HepG2 (cell line): ENCODE measurements around the gene KIAA0232. TPM values are rescaled to one million over a fixed set of nuclear protein-coding genes. Genes with fewer than 3 reads are reported as not detected.

Source experiments
- ATAC-seq: fragments of 200-7000 bp; cut with Tn5 transposase; 3 replicates; pipeline ENCODE4 v1.9.1; 2020; ENCODE audit warnings: mild to moderate bottlenecking, moderate library complexity
- BruUV-seq: library from RNA; stranded (reverse); fragments of 400-500 nt; replicated peaks from 2 replicates; lab custom pipeline; 2021; lab: Mats Ljungman, UMichigan
- CTCF ChIA-PET: fragments of 300-600 bp; formaldehyde crosslinking; extraction: SDS; loops from one replicate; lab custom pipeline; 2021; ENCODE audit warnings: low total read pairs, inconsistent platforms, low intra/inter-chr PET ratio; lab: Yijun Ruan, JAX
- POLR2A ChIA-PET: fragments of 350-600 bp; sonication (Branson Sonifier 250); formaldehyde crosslinking; loops from one replicate; lab custom pipeline; 2020; ENCODE audit warnings: antibody characterized with exemption, inconsistent platforms; lab: Yijun Ruan, JAX
- DNase-seq: peaks from one replicate; pipeline ENCODE4 v3.0.0-alpha.2; 2015; ENCODE audit warnings: low spot score
- FAIRE-seq: peaks from 3 replicates; lab custom pipeline; 2011; peaks lifted over from hg19 to GRCh38; lab: Jason Lieb, UNC
- H2AFZ ChIP-seq: one replicate; pipeline ENCODE4 v1.6.1; 2011; ENCODE audit warnings: low read length, inconsistent platforms
- H3K27ac ChIP-seq: fragments of 300-600 bp; 3 replicates; pipeline ENCODE4 v1.8.0; 2011; ENCODE audit warnings: mixed run types, mild to moderate bottlenecking, mixed read lengths, low read length, inconsistent platforms; ENCODE audit not compliant: insufficient read depth; ENCODE audit errors: extremely low read length
- H3K27me3 ChIP-seq, 2 experiments: fragments of 200-600 bp in 1 of 2; 2 replicates in 1 of 2; 3 replicates in 1 of 2; pipeline versions ENCODE4 v1.6.0 to v1.8.0; 2011; ENCODE audit warnings: low read length in 2 of 2, mild to moderate bottlenecking in 2 of 2, moderate library complexity in 2 of 2, inconsistent platforms in 1 of 2; ENCODE audit not compliant: insufficient read depth in 2 of 2, control insufficient read depth in 1 of 2
- H3K36me3 ChIP-seq, 2 experiments: fragments of 200-600 bp in 1 of 2; replicated peaks in 1 of 2; 2 replicates in 1 of 2; 3 replicates in 1 of 2; pipeline versions ENCODE4 v1.5.1 to v1.8.0; 2011; ENCODE audit warnings: low read length in 2 of 2, inconsistent platforms in 1 of 2; ENCODE audit not compliant: insufficient read depth in 2 of 2, control insufficient read depth in 1 of 2
- H3K4me1 ChIP-seq: 2 replicates; pipeline ENCODE4 v1.5.1; 2012; ENCODE audit warnings: low read length, inconsistent platforms; ENCODE audit not compliant: insufficient read depth
- H3K4me2 ChIP-seq: 2 replicates; pipeline ENCODE4 v1.6.0; 2011; ENCODE audit warnings: low read depth, low read length, inconsistent platforms
- H3K4me3 ChIP-seq, 3 experiments: fragments of 200-600 bp in 1 of 3; sonication (generic), shearing (Covaris generic) in 1 of 3; replicated peaks in 1 of 3; 2 replicates each; pipeline ENCODE4 v1.5.1; 2011 to 2016; ENCODE audit warnings: low read length in 3 of 3, inconsistent platforms in 2 of 3, low read depth in 2 of 3, mild to moderate bottlenecking in 2 of 3, control low read depth in 1 of 3, mixed read lengths in 1 of 3; ENCODE audit not compliant: insufficient read depth in 1 of 3
- H3K79me2 ChIP-seq: one replicate; pipeline ENCODE4 v1.6.1; 2011; ENCODE audit warnings: low read length, inconsistent platforms; ENCODE audit not compliant: insufficient read depth
- H3K9ac ChIP-seq: 2 replicates; pipeline ENCODE4 v1.6.0; 2011; ENCODE audit warnings: mild to moderate bottlenecking, low read depth, low read length, inconsistent platforms; ENCODE audit not compliant: insufficient read depth
- H3K9me3 ChIP-seq: 2 replicates; pipeline ENCODE4 v1.5.1; 2012; ENCODE audit warnings: mild to moderate bottlenecking, low read length
- H4K20me1 ChIP-seq: 2 replicates; pipeline ENCODE4 v1.6.0; 2011; ENCODE audit warnings: inconsistent platforms, mild to moderate bottlenecking, low read length, moderate library complexity; ENCODE audit not compliant: insufficient read depth
- NFE2L1 ChIP-seq: sonication (generic); formaldehyde crosslinking; IDR thresholded peaks from 2 replicates; pipeline ENCODE4 v1.4.0; 2020; ENCODE audit warnings: missing genetic modification reagents, mild to moderate bottlenecking, borderline replicate concordance
- ZNF20 ChIP-seq: sonication (generic); formaldehyde crosslinking; IDR thresholded peaks from 2 replicates; pipeline ENCODE4 v1.4.0; 2020; ENCODE audit warnings: mild to moderate bottlenecking, moderate library complexity, missing genetic modification reagents
- ZNF3 ChIP-seq: IDR thresholded peaks from 2 replicates; pipeline ENCODE4 v1.7.0; 2017; ENCODE audit warnings: inconsistent platforms
- ZNF44 ChIP-seq: sonication (generic); formaldehyde crosslinking; IDR thresholded peaks from 2 replicates; pipeline ENCODE4 v1.5.1; 2020; ENCODE audit warnings: mild to moderate bottlenecking, missing genetic modification reagents
- WGBS: methylation state at CpG from one replicate; pipeline ENCODE4 v1.1.6; 2017; ENCODE audit warnings: low lambda C conversion rate; 5-methylcytosine and 5-hydroxymethylcytosine counted together
- in situ Hi-C: cut with HindIII; loops from 2 replicates; pipeline ENCODE4 v1.10.0; 2017; ENCODE audit warnings: low pct_unique_long_range_greater_than_20kb; ENCODE audit not compliant: extremely low pct_ligation_motif_present
- intact Hi-C: fragments of 100-400 bp; cut with micrococcal nuclease; formaldehyde crosslinking; loops from one replicate; pipeline ENCODE4 v1.10.0; 2022; ENCODE audit not compliant: unreplicated experiment
- polyA plus RNA-seq, 8 experiments: library from polyadenylated mRNA; depleted of rRNA in 3 of 8; stranded (reverse) in 7 of 8; unstranded in 1 of 8; fragments of >200 nt; fragmentation: Illumina TruSeq in 4 of 8; extraction: Trizol in 4 of 8; gene quantifications; 2 replicates each; pipeline versions ENCODE4 v1.2.1 to v1.2.3, GENCODE V29; 2011 to 2016; ENCODE audit warnings: low read depth in 4 of 8, missing spikeins in 1 of 8, mixed read lengths in 1 of 8; ENCODE audit not compliant: insufficient read depth in 1 of 8
- total RNA-seq, 5 experiments: library from RNA; depleted of rRNA; stranded (reverse); fragments of >200 nt; fragmentation: Illumina TruSeq; extraction: Trizol; gene quantifications; 2 replicates each; pipeline ENCODE4 v1.2.3, GENCODE V29; 2016; ENCODE audit warnings: low read depth in 1 of 5
- TF ChIP-seq, protein P1 (sequence below): sonication (generic); formaldehyde crosslinking; IDR thresholded peaks from 2 replicates; pipeline ENCODE4 v1.8.1; 2023; ENCODE audit warnings: mild to moderate bottlenecking, moderate library complexity, missing genetic modification reagents
- TF ChIP-seq, protein P2 (sequence below), 2 experiments: sonication (generic) in 1 of 2; formaldehyde crosslinking in 1 of 2; IDR thresholded peaks; 2 replicates each; pipeline versions ENCODE4 v1.4.0 to v1.6.1; 2016 to 2020; ENCODE audit warnings: borderline replicate concordance in 1 of 2, low read depth in 1 of 2, mild to moderate bottlenecking in 1 of 2, missing genetic modification reagents in 1 of 2
- TF ChIP-seq, protein P3 (sequence below): sonication (generic); formaldehyde crosslinking; conservative IDR thresholded peaks from 2 replicates; pipeline ENCODE4 v1.4.0; 2020; ENCODE audit warnings: missing genetic modification reagents
- TF ChIP-seq, protein P4 (sequence below): sonication (generic); formaldehyde crosslinking; IDR thresholded peaks from 2 replicates; pipeline ENCODE4 v1.4.0; 2020; ENCODE audit warnings: mild to moderate bottlenecking, missing genetic modification reagents

The KIAA0232 gene
- total and polyA plus RNA-seq, 2 of the 13 experiments (the other 11 are each of a cell fraction or from before 2014, with no cell fraction given), result 7.8 to 17.1 TPM

DNA sequence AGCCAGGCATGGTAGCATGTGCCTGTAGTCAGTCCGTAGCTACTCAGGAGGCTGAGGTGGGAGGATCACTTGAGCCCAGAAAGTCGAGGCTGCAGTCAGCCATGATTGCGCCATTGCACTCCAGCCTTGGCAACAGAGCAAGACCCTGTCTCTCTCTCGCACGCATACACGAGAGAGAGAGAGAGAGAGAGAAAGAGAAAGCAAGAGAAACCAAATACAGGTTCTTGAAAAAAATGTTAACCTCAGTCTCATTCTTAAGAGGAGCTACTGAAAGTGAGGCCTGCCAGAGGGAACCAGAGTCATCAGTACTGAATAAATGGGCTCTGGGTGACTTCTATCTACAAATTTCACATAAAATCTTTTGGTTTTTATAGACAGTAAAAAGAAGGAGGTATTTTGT is 42.9 kb downstream of the KIAA0232 start (continued):
- TF ChIP-seq, protein P1, sequence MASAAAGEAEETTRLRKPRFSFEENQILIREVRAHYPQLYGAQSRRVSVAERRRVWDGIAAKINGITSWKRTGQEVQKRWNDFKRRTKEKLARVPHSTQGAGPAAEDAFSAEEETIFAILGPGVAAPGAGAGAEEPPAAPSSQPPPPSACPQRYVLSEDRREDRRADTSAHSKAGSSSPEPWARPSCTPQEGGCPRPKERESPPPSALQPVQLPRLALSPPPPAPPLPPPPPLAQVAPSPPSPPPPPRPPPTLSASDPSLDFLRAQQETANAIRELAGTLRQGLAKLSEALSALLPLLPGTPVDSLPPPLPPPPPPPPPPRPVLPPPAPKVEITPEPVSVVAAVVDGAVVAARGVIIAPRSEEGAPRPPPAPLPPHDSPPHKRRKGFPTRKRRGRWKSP (CRISPR knock-in tag), result no peak

DNA sequence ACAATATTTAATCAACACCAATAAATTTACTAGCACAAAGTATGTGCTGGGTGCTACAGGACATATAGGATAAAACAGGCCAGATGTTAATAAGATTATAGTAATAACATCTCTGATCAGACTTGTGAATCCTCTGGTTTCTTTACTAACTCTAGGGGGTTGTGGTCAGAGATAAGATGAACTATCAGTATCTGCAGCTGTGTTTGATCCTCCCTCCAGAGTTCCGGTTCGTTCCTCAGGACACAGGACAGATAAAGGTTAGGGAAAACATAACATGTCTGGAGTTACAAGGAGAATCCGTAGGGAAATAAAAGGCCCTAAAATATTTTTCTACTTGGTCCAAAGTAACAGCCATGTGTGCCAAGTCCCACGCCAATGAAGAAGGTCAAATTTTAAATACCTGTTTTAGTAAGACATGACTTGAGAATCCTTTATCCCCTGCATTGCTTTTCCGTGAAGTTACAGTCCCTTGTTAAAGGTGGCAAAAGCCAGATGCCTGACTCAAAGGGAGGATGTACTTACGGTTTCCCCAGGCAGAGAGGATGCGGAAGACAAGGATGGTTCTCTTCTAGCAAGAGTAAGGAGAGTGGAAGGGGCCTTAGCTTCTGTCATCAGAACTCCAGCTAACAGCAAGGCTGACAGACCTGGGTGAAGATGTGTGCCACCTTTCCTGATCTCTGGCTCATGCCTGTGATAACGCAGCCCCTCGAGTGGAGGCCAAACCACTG is 44.4 kb downstream of the KIAA0232 start:
- H3K27me3 ChIP-seq, result no peaks in the 10 kb centered on the region
- BruUV-seq, result TSS peak; percentile 16
- H3K9ac ChIP-seq, result no peak overlapping the region
- no peak overlapping the region for H3K4me3 ChIP-seq
- no peaks in the 10 kb centered on the region; the same call in 1 of the 2 replicates for H4K20me1 ChIP-seq
- ChIA-PET CTCF (no interaction called here), POLR2A (no interaction called here)
- intact Hi-C loops (no loop called here), in situ Hi-C loops (no loop called here)
- H3K27ac ChIP-seq, result no peak overlapping the region
- H3K4me2 ChIP-seq, result no peak overlapping the region
- DNase-seq, result no peak
- no peaks in the 10 kb centered on the region for H3K9me3 ChIP-seq
- WGBS, result 95% methylated on average over 9 of the region's 9 CpGs
- H3K79me2 ChIP-seq, result peaks cover 23% of the 10 kb centered on the region
- ATAC-seq, result no peak
- no peak for FAIRE-seq
- H2AFZ ChIP-seq, result no peak overlapping the region
- peaks cover 21 to 70% of the 10 kb centered on the region in 2 experiments for H3K36me3 ChIP-seq
- no peaks in the 10 kb centered on the region for H3K4me1 ChIP-seq
- TF ChIP-seq, protein P2, sequence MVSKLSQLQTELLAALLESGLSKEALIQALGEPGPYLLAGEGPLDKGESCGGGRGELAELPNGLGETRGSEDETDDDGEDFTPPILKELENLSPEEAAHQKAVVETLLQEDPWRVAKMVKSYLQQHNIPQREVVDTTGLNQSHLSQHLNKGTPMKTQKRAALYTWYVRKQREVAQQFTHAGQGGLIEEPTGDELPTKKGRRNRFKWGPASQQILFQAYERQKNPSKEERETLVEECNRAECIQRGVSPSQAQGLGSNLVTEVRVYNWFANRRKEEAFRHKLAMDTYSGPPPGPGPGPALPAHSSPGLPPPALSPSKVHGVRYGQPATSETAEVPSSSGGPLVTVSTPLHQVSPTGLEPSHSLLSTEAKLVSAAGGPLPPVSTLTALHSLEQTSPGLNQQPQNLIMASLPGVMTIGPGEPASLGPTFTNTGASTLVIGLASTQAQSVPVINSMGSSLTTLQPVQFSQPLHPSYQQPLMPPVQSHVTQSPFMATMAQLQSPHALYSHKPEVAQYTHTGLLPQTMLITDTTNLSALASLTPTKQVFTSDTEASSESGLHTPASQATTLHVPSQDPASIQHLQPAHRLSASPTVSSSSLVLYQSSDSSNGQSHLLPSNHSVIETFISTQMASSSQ (IDR thresholded peaks at IDR 0.05; ENCODE audit: low read depth), result no peak
- TF ChIP-seq, protein P2 (CRISPR knock-in tag; IDR thresholded peaks at IDR 0.05; ENCODE audit: borderline replicate concordance), result no peak
- TF ChIP-seq, protein P3, sequence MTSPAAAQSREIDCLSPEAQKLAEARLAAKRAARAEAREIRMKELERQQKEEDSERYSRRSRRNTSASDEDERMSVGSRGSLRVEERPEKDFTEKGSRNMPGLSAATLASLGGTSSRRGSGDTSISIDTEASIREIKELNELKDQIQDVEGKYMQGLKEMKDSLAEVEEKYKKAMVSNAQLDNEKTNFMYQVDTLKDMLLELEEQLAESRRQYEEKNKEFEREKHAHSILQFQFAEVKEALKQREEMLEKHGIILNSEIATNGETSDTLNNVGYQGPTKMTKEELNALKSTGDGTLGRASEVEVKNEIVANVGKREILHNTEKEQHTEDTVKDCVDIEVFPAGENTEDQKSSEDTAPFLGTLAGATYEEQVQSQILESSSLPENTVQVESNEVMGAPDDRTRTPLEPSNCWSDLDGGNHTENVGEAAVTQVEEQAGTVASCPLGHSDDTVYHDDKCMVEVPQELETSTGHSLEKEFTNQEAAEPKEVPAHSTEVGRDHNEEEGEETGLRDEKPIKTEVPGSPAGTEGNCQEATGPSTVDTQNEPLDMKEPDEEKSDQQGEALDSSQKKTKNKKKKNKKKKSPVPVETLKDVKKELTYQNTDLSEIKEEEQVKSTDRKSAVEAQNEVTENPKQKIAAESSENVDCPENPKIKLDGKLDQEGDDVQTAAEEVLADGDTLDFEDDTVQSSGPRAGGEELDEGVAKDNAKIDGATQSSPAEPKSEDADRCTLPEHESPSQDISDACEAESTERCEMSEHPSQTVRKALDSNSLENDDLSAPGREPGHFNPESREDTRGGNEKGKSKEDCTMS (CRISPR knock-in tag), result no peak
- TF ChIP-seq, protein P4, sequence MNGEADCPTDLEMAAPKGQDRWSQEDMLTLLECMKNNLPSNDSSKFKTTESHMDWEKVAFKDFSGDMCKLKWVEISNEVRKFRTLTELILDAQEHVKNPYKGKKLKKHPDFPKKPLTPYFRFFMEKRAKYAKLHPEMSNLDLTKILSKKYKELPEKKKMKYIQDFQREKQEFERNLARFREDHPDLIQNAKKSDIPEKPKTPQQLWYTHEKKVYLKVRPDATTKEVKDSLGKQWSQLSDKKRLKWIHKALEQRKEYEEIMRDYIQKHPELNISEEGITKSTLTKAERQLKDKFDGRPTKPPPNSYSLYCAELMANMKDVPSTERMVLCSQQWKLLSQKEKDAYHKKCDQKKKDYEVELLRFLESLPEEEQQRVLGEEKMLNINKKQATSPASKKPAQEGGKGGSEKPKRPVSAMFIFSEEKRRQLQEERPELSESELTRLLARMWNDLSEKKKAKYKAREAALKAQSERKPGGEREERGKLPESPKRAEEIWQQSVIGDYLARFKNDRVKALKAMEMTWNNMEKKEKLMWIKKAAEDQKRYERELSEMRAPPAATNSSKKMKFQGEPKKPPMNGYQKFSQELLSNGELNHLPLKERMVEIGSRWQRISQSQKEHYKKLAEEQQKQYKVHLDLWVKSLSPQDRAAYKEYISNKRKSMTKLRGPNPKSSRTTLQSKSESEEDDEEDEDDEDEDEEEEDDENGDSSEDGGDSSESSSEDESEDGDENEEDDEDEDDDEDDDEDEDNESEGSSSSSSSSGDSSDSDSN, result no peak
- TF ChIP-seq ZNF20 (CRISPR knock-in tag), result no peak
- no peak for TF ChIP-seq NFE2L1 (CRISPR knock-in tag)
- no peak for TF ChIP-seq ZNF44
- TF ChIP-seq ZNF3 (CRISPR knock-in tag), result no peak
